Epithelial cell of esophagus (primary cell): ENCODE results near the gene TTC33.

Source experiments
- DNase-seq: peaks from one replicate; pipeline ENCODE4 v3.0.0; 2010; ENCODE audit warnings: low read depth
- H3K4me3 ChIP-seq: 2 replicates; pipeline ENCODE4 v1.5.1; 2011; ENCODE audit warnings: mild to moderate bottlenecking, low read length, control low read depth
- TF ChIP-seq, protein P1 (sequence below): IDR thresholded peaks from 2 replicates; pipeline ENCODE4 v1.5.1; 2011; ENCODE audit warnings: low read depth, mild to moderate bottlenecking, low read length, control low read depth, inconsistent platforms; ENCODE audit not compliant: insufficient read depth; ENCODE audit errors: missing control alignments

TTC33 gene

DNA sequence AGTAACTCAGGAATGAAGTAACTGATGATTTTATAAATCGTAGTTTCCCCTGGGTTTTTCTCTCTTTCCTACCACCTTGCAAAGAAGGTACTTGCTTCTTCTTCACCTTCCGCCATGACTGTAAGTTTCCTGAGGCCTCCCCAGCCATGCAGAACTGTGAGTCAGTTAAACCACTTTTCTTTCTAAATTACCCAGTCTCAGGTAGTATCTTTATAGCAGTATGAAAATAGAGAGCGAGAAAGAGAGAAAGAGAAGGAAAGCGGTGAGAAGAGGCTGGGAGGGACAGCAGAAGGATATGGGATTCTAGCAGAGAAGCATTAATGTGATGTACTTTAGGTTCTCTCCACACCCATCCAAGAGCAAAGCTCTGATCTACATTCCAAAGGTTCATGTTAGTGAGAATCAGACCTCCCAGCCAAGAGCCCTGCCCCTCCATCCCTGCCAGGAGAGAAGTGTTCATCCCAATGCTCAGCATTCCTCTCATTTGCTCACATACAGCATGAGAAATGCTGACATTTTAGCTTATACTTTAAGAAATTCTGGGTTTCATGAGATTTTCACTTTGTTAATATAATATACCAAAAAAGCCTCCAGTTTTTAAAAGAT lies 261.0 kb downstream of the TTC33 start:
- TF ChIP-seq, protein P1, sequence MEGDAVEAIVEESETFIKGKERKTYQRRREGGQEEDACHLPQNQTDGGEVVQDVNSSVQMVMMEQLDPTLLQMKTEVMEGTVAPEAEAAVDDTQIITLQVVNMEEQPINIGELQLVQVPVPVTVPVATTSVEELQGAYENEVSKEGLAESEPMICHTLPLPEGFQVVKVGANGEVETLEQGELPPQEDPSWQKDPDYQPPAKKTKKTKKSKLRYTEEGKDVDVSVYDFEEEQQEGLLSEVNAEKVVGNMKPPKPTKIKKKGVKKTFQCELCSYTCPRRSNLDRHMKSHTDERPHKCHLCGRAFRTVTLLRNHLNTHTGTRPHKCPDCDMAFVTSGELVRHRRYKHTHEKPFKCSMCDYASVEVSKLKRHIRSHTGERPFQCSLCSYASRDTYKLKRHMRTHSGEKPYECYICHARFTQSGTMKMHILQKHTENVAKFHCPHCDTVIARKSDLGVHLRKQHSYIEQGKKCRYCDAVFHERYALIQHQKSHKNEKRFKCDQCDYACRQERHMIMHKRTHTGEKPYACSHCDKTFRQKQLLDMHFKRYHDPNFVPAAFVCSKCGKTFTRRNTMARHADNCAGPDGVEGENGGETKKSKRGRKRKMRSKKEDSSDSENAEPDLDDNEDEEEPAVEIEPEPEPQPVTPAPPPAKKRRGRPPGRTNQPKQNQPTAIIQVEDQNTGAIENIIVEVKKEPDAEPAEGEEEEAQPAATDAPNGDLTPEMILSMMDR = no peak
- DNase-seq = no peak

DNA sequence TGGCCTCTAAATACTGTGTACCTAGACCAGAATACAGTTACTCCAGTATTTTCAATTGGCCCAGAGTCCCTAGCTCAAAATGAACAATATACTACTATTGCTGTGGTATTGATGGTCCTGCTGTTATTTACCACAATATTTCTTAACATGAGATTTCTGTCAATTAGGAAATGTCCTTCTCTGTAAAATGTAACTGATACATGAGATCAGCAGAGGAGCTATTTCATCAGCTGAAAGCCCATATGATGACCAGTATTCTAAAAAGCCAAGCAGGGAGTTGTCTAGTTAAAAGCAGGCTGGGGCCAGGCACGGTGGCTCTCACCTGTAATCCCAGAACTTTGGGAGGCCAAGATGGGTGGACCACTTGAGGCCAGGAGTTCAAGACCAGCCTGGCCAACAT lies 263.7 kb downstream of the TTC33 start:
- TF ChIP-seq, protein P1 = no peak
- no peak overlapping the region for H3K4me3 ChIP-seq
- no peak for DNase-seq

More for the DNA sequence above, 261.0 kb downstream of the TTC33 start:
- no peak overlapping the region for H3K4me3 ChIP-seq

DNA sequence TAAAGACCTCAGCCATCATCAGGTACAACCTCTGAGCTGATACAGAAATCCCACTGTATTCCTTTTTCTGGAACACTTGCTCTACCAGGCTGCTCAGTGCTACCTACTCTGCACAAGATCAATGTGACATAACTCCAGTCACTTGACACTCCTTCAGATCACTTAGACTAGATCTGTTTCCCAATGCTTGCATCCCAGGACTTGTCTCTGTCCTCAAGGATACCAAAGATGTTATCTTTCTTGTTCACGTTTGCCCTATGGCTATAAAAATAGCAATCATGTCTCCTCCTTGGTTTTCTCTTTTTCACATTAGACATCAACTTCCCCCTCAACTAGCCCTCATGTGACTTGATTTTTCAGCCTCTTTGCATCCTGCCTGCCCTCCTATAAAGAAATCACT lies 264.1 kb downstream of the TTC33 start:
- H3K4me3 ChIP-seq = no peak overlapping the region
- no peak for DNase-seq
- TF ChIP-seq, protein P1 = no peak

DNA sequence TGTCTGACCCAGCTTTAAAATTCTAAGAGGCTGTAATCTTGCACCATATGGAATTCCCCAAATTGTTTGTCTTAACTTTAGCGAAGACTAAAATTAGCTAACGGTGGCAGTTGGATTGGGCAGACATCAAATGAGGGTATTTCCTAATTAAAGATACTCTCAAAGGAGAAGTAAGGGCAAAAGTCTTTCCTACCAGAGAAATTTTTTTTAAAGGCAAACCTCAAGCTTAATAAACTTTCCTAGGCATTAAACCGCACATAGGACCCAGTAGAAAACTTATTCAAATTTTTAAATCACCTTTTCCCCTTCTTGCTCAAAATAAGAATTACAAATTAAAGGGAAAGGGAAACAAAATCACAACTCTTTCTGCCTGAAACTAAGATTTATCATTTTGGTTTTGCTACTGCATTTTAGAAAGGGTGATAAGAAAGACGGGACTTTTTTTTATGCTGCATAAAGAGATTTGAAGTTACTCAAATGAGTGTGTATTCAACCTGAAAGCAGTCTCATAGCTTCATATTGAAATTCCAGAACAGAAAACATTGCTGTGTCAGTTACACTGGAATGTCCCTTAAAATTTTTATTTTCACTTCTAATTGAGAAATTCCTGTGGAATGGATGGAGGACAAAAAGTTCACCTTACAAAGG lies 265.2 kb downstream of the TTC33 start:
- DNase-seq = no peak
- TF ChIP-seq, protein P1 = no peak
- no peak overlapping the region for H3K4me3 ChIP-seq

DNA sequence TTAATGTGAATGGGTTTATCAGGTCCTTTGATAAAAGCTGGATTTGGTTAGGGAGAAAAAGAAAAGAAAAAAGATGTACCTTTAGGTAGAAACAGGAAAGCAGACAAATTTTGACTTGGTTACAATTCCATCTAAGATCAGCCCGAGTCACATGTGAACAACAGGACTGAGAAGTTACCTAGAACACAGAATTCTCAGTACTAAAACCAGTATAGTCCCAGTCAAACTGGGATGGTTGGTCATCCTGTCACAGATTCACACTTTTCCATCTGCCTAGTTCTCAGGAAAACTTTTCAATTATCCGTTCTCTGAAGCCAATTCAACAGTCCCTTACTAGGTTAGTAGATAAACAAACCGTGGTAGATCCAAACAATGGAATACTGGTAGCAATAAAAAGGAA lies 266.3 kb downstream of the TTC33 start:
- TF ChIP-seq, protein P1 = no peak
- no peak for DNase-seq
- H3K4me3 ChIP-seq = no peak overlapping the region

DNA sequence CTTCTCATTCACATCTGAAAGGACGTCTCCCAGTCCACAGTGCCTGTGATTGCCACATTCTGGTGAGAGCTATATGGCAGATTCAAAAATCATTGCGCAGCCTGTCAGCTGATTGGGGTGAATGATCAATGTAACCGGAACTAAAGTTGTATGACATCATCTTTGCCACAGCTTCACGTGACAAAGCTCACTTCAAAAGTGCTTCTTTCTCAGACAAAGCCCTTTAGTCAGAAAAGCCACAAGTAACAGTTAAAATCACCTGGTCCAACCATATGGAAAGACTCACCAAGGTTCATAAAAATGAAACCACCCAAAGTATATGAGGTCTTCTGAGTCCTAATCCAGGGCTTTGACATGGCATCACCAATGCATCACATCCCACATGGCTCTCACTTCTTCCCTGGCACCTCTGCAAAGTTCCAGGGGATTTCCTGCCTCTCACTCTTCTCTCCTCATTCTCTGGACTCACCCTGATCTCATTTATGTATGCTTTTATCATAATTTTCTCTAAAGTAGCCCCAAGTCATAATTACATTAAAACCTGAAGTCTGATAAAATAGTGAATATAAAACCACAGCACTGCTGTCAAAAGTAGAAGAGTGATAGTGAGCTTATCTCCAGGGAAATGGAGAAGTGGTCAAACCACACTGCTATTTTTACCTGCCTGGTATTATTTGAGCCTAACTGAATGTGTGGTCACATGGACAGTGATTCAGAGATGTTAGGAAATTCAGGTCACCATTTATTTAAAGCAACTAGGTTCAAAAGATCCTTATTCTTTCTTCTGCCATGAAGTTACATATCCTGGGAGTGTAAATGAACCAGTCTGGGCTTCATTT lies 269.1 kb downstream of the TTC33 start:
- TF ChIP-seq, protein P1 = no peak
- peak; percentile 73 for DNase-seq
- no peak overlapping the region for H3K4me3 ChIP-seq
